DOHH2 (cell line): ENCODE data around the gene FAM83C.

Experiments used
- CTCF ChIP-seq: fragments of 200-600 bp; sonication (generic); IDR thresholded peaks from one replicate; pipeline ENCODE4 v1.5.1; 2014; ENCODE audit warnings: antibody characterized with exemption, mild to moderate bottlenecking, low read depth, low read length; ENCODE audit not compliant: poor library complexity, severe bottlenecking
- EZH2phosphoT487 ChIP-seq: fragments of 200-600 bp; sonication (generic); IDR thresholded peaks from 2 replicates; pipeline ENCODE4 v1.6.1; 2017; ENCODE audit warnings: borderline replicate concordance, mild to moderate bottlenecking, antibody characterized with exemption, low read length, moderate library complexity, mixed read lengths

- TF ChIP-seq CTCF (no peak), EZH2phosphoT487 (no peak)
Observed at GRCh38 chr20:35271904-35272303, 20.3 kb downstream of the FAM83C start.
